T-helper 2 cell treated with Interferon-gamma antibody and Interleukin-4, amounts not matched to agents 100 ng/mL and 5 ng/mL, for 36 hours (primary cell): ENCODE results near the gene HSFX2. TPM values are rescaled to one million over a fixed set of nuclear protein-coding genes. Genes with fewer than 3 reads are reported as not detected.

ENCODE experiments used
- total RNA-seq: library from RNA; stranded (reverse); gene quantifications from 2 replicates; pipeline ENCODE4 v1.2.3, GENCODE V29; 2022

HSFX2 gene
- total RNA-seq, 1 donor from 2014 or later = not detected

Other genes starting within 250 kb of the HSFX2 start
- 48.8 and 51.0 TPM in 2 replicates for gene IDS, start 90.0 kb downstream of the HSFX2 start, total RNA-seq
- 32.2 and 34.0 TPM in 2 replicates for gene EOLA1, start 54.3 kb downstream of the HSFX2 start, total RNA-seq
- gene HSFX3, start 45.4 kb downstream of the HSFX2 start, total RNA-seq = not detected in 2 replicates
- not detected in 2 replicates for gene MAGEA9B, start 7.9 kb downstream of the HSFX2 start, total RNA-seq
- gene TMEM185A, start 36.5 kb upstream of the HSFX2 start, total RNA-seq = 16.6 and 18.6 TPM in 2 replicates
- gene MAGEA11, start 116.7 kb upstream of the HSFX2 start, total RNA-seq = not detected in 2 replicates
- gene HSFX1, start 178.8 kb upstream of the HSFX2 start, total RNA-seq = 0.84 and 1.3 TPM in 2 replicates
- gene MAGEA9, start 186.6 kb upstream of the HSFX2 start, total RNA-seq = not detected in 2 replicates